Glomerular visceral epithelial cell (primary cell): ENCODE data around the gene ZNF423.

ENCODE experiments used
- DNase-seq: peaks from one replicate; pipeline ENCODE4 v3.0.0-alpha.2; 2016; ENCODE audit errors: extremely low spot score

The ZNF423 gene

DNA sequence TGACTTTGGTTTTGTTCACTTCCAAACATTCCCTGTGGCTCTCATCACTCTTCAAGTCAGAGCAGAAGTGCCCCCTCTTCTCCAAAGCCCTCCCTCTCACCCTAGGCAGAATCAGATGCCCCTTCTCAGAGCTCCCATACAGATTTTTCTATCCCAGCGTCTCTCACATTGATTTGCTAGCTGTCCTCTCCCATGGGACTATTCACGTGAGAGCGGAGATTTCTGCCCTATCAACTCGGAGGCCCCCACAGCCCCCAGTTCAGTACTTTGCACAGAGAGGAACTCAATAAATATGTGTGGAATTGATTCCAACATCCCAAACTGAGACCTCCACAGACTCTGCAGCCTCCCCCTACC is 299.7 kb downstream of the ZNF423 start:
- no peak for DNase-seq

DNA sequence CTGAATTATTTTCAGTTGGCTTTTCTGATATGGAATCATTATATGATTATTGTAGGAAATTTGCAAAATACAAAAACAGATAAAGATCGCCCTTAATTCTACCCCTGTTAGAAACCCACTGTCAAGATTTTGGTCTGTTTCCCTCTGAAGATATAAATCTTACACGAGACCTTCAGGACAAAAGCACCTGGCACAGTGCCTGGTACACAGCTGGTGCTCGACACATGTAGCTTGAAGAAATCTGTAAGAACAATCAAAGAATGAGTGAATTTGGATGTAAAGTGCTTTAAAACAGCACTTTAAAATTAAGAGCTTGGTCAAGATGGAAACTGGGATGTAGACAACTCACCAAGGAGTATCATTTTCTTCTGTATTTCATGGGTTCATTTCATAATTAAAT is 301.2 kb downstream of the ZNF423 start:
- DNase-seq: no peak

DNA sequence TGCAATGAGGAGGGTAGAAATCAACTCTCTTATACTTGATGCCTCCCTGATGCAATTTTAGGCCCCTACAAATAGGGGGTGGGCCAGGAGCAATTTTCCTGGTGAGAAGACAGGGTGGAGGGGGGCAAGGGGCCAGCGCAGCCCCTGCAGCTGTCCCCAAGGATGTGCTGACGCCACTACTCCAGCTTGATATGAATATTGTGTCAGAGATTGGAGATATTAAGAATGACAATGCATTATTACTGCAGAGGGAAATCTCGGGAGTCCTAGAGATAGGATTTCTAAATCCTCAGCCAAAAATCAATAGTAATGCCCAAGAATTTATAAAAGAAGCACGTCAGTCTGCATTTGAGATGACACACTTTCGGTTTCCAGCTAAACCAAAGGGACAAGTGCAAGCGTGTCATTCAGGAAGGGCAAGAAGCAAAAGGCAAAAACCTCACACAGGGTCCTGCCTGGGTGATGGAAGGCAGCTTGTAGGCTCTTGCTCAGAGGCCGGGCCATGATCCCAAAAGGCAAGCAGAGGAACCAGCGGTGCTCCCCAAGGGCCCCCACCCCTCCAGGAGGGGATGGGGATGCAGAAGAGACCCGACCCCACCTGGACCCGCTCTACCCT is 303.5 kb downstream of the ZNF423 start:
- DNase-seq: no peak

DNA sequence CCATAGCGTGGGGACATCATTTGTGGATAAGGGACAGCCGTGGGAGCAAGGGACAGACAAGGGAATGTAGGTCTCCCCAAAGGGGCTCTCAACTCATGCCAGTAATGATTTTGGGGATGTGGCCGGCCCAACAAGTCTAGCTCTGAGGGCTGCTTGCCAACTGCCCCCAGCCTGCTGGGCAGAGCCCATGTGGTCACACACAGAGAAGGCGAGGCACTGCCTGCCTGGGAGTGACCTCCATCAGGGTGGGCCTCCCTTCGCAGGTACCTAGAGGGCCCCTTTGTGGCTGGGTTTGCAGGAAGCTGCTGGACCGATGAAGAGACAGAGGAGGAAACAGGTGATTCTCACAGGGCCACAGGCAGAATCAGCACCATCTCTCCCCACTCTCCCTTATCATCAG is 305.2 kb downstream of the ZNF423 start:
- no peak for DNase-seq

DNA sequence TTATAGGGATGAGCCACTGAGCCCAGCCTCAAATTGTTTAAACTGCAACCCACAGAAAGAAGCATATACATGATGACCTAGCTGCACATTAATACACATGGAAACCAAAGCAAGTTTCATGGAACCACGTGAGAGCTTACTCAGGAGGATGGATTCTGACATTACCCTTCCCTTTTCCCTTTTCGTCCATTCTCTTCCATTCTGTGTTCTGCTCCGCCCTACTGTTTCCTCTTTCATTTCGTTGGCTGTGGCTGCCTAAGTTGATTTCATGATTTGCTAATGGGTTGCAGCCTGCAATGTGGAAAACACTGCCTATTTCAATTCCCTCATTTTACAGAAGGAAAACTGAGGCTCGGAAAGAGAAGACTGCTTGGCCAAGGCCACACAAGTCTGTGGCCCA is 305.8 kb downstream of the ZNF423 start:
- DNase-seq: no peak

DNA sequence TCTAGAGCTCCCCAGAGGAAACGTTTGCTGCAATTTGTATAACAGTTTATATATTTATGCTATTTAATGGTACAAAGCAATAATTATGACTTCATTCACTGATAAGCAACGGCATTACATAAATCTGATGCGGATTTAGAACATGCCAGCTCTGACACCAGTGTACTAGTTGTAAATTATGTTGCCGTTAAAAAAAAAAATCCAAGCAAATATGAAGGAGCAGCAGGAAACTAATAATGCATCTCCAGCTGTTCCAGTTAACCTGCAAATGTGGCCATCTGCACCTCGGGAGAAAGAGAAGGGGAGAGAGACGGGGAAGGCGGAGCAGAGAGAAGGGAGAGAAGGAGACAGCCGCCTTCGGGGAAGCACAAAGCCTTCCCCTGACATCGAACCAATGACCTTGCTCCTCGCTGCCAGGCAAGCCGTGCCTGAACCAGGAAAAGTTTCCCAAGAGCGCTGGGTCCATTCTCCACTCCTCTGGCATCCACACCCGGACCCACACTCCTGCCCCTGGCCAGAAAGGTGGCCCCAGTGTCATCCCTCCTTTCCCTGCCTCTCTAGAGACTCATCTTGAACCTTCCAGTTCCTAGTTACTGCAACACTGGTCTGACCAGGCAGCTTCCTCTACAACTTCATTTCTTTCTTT is 307.5 kb downstream of the ZNF423 start:
- DNase-seq: no peak

DNA sequence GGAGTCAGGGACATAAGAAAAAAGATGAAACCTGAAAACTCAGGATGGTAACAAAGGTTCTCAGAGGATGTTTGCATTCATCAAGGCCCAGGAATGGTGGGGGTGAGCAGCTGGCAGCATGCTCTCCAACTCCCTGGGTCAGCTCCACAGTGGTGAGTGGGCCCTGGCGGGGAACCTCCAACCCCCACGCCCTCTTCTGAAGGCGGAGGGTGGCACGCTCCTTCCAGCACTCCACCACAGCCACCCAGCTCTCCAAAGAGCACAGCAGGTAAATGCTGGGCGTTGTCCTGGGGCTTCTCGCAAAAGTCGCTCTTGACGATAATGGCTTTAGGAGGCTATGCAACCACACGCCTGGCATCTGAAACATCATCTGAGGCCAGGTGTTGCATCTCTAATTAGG is 308.5 kb downstream of the ZNF423 start:
- DNase-seq: no peak

DNA sequence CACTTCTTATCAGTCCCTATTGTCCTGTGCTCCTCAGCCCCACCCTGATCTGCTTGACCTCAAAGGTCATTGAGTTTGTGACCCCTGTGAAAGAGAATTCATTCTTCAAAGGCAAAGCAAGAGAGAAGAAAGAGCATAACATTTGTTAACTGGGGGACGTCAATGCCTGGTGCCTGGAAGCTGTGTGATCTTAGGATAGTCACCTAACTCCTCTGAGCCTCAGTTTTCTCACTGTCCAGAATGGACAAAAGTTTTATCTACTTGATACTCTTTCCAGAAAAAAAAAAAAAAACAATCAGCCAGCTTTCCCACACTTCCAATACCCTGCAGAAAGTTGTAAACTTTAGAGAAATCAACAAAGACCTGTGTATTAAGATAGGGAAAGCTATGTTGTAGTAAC is 309.2 kb downstream of the ZNF423 start:
- DNase-seq: no peak

DNA sequence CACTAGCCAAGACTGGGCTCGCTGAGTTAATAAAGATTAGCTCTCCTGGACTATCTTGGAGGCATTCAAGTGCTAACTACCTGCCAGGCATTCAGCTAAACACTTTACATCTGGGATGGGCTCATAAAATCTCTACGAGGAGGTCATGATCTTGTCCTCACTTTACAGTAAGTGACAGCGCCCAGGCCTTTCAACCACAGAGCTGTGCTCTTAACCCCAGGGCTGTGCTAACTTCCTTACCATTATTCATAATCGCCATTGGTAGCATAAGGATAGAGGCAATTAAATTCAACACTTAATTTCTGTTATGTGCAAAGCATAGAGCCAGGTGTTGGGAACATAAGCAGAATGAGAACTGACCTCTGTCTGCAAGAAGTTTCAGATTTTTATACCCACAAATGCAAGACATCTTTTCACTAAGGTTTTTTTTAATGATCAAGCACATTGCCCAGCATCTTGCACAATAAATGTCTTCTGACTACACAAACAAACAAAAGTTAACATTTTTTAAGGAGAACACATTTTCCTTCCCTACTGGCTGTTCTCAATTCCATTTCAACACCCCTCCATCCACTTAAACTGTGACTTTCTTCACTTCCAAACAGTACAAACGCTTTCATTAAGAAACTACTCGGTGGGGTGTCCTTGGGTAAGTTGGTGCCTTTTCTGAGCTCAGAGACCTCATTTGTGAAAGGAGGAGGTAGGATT is 310.0 kb downstream of the ZNF423 start:
- DNase-seq: no peak

DNA sequence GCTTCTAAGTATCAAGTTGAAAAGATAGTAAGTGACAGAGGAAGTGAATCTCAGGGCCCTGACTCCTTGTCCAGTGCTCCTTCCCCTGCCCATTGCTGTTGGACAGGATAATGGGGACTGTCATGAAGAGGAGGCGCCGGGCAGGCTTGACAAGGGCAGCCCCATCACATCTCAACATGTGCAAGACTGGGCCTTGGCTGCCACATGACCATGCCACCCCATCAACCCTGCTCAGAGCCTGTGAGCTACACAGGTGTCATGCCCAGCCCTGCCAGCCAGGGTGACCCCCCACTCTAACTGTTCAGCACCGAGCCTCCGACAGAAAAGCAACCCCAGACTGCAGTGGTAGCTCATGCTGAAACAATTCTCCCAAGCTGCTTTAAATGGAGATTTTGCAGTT is 310.7 kb downstream of the ZNF423 start:
- no peak for DNase-seq

DNA sequence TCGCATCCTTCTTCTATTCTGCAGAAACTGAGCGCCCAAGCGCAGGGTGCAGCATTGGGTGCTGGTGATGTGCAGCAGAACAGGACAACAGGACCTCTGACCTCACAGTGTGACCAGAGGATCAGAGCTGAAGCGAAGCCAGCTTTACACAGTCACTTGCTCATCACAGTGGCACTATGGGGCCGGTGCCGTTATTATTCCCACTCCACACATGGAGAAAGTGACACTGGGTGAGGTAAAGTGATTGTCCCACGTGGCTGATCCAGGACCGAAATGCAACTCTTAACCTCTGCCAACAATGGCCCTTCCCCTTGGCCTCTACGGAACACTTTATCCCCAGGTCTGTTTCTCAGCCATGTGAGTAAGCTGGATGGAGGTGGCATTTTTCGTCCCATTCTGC is 311.1 kb downstream of the ZNF423 start:
- no peak for DNase-seq

DNA sequence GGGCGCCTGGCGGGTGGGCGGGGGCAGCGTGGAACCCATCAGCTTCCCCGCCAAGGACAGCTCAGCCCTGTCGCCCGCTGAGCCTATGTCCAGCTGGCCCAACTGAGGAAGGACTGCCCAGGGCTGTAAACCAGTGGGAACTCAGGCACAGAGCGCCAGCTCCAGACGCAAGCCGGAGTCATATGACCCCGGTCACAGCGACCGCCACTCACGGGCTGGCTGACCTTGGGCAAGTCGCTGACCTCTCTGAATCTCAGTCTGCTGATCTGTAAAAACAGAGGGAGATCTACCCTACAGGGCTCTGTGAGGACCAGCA is 312.3 kb downstream of the ZNF423 start:
- DNase-seq: no peak

DNA sequence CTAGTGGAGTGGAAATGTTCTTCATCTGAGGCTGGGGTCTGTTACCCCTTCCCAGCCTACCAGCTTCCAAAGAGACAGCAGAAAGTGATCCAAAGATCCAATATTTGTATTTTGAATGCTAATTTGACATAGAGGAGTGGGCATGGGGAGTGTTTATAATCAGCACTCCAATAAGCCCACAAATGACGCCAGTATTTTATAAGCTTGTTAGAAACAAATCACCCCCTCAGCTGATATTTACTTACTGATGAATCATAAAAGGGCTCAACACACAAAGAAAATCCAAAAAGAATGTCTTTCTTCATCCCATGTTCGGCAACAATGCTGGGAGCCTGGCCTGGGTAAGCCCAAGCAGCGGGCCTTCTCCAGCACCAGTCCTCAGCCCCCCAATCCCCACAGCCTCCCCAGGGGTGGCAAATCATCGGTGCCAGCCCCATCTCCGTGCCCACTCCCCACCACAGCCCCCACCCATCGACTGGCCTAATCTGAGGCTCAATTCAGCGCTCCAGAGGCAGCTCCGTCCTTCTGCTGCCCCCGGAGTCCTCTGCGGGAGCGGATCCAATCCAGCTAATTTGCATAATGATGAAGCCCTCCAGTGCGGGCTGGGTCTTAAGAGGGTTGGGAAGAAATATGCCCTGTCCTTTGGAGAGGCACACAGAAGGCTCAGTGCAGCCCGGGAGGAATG is 312.8 kb downstream of the ZNF423 start:
- DNase-seq: no peak

DNA sequence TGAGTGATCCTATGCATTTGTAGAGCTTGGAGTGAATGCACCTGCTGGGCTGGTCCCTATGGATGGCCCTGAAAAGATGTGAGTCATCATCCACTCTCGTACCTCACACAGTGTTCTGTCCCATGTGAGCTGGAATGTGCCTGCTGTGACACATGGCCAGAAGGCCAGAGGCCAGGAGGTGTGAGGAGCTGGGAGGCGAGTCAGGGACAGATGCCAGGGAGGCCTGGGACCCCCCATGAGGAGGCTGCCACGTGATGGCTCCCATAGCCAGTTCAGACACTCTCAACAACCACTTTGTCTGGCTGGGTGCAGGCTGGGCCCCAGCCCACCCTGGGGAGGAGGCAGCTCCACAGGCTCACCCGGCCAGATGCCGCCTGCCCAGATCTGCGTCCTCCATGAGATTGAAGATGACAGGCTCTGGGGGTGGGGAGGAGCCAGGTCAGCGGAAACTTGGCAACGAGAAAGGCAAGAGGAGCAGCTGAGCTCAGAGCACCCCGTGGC is 313.5 kb downstream of the ZNF423 start:
- DNase-seq: no peak

DNA sequence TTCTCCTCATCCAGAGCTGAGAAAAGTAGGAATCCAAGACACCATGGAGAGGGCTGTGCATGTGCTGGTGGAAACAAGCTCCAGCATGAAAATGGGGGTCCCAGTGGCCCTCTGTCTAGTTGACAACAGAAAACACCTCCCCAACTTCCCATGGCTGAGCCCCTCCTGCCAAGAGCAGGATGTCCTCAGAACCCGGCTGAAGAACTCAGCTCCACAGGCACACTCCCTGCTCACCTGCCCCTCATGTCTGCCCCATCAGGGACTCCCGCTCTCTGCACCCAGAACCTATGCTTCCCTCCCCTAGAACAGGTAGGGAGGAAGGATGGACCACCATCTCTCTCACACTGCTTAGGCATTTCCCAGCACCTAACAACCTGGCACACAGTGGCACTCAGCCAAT is 315.1 kb downstream of the ZNF423 start:
- no peak for DNase-seq

DNA sequence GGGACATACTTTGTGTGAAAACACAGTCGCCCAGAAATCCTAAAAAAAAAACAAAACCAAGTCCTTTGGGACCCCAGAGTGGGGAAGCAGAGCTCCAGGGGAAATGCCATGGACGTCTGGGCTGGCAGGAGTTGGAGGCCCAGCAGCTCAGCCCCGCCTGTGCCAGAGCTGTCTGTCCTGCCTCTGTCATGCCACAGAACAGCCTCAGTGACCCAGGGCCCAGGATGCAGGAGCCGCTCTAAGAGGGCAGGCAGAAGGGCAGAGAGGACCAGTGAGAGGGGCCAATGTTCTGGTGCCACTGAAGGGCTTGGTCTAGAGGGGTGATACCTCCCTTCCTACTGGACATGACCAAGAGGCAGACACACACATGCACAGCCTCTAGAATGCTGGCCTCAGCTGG is 316.2 kb downstream of the ZNF423 start:
- no peak for DNase-seq

DNA sequence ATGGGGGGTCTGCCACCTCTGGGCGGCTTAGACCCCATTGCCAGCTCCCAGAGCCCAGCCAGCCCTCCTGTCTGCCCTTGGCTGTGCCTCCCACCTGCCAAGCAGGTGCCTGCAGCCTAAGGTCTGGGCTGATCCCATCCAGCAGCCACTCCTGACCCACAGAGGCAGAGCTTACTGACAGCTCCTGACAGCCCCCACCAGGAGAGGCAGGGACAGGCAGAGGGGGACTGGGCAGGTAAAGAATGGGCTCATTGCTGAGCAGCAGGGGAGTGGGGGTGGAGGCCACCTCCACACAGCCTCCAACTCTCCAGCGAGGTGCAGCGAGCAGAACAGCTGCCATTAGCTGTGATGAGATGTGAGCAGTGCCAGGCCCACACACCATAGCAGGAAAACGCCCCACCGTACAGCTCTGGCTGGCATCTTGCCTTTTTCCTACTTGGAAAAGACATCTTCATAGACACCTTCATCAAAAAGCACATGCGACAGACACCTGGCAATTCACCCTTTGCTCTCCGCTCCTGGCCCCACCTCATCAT is 317.9 kb downstream of the ZNF423 start:
- DNase-seq: no peak

DNA sequence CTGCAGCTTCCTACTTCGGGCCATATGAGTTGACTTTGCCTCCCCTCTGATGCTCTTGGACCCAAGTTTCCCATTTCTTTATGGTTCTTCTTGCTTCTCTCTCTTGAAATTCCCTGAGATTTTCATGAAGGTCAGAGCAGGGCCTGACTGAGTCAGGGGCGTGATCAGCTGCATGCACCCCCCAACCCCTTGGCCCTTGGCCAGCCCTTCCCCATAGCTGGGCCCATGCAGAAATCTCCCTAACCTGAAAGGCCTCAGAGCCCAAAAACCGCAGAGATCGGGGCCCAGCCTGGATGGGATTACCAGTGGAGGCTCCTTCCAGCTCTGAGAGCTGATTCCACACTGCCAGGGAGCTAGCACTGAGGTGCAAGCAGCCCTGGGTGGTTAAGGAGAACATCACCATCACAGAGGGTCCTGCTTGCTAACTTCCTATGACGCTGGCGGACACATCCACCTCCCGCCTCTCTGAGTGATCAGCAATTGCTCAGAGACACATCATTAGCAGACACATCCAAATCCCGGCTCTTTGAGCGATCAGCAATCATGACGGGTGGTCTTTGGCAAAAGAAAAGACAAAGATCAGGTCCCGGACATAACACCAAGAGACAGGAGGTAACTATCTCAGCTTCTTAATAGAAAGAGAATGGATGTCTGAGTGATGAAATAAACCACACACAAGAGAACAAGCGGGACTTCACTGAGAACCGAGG is 320.9 kb downstream of the ZNF423 start:
- no peak for DNase-seq

DNA sequence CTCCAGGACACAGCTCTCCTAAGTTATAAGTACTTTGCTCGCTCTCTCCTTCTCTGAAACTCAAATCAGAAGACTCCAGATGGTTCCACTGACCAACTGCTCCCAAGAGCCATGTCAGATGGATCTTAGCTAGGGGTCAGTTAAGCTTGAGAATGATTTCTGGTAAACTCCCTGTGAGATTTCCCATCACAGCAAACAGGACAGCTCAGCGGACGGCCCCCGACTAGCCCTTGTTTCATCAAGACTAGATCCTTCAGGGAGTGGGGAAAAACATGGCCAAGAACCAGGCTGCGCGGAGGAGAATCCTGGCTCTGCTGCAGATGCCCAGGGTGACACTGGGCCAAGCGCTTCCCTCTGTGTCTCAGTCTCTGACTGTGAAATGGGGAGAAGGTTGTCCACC is 322.5 kb downstream of the ZNF423 start:
- no peak for DNase-seq

DNA sequence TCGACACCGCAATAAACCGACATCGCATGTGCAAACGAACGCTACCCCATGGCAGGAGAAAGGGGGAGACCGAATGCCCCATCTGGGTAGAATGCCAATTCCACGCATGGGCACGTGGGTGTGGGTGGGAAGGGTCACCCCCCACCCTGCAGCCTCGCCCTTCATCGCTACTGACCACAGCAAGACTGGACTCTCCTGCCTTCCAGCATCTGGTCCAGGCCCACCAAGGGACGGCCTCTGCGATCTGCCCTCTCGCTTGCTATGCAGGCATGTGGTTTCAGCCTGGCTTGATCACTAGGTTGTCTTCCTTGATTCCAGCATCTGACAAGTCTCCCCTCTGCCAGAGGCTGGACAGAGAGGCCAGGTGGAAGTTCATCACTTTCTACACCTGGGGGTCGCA is 323.0 kb downstream of the ZNF423 start:
- no peak for DNase-seq

DNA sequence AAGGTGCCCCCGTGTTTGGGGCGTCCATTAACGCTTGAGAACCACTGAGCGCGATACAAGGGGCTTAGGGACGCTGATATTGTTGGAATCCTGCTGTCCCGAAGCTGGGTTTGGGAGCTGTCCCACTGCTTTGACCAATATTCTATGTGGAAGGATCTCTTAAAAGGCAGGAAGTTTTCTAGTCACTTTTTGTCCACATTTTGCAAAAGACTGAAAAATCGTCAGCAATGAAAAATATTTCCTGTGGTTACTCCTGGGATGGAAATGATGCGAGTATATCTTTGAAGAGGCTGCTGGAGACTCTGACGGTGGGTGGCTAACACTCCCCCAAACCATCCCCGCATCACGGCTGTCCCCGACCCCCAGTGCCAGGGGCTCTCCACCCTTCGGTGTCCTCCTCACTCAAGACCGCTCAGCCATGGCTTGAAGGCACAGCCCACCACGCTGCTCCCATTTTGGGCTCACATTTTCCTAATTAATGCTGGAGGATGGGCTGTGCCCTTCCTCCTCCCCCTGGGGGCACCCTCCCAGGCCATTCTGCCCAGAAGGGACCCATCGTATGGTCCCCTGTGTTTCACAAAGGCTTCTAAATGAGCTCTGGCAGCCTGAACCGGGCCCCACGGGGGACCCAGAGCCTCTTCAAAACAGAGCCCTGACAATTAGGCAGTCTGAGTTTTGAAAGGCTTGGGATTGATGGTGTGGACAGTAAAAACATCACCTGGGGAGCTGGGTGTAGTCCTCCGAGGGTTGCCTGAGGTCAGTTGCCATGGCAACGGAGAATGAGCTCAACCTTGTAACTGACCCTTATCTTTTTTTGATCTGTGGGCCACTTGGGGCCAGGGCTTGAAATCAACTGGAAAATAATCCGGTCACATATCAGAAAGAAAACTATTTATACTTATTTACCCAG is 323.7 kb downstream of the ZNF423 start:
- no peak for DNase-seq
